Measurements from ENCODE around the gene SLC25A45. TPM values are rescaled to one million over a fixed set of nuclear protein-coding genes. Genes with fewer than 3 reads are reported as not detected.
A peak's percentile ranks its signal among the peaks of the same experiment; 100 is the strongest.

SLC25A45 gene
- total and polyA plus RNA-seq, 2 experiments from 2014 or later, result 0.10 to 0.74 TPM

DNA sequence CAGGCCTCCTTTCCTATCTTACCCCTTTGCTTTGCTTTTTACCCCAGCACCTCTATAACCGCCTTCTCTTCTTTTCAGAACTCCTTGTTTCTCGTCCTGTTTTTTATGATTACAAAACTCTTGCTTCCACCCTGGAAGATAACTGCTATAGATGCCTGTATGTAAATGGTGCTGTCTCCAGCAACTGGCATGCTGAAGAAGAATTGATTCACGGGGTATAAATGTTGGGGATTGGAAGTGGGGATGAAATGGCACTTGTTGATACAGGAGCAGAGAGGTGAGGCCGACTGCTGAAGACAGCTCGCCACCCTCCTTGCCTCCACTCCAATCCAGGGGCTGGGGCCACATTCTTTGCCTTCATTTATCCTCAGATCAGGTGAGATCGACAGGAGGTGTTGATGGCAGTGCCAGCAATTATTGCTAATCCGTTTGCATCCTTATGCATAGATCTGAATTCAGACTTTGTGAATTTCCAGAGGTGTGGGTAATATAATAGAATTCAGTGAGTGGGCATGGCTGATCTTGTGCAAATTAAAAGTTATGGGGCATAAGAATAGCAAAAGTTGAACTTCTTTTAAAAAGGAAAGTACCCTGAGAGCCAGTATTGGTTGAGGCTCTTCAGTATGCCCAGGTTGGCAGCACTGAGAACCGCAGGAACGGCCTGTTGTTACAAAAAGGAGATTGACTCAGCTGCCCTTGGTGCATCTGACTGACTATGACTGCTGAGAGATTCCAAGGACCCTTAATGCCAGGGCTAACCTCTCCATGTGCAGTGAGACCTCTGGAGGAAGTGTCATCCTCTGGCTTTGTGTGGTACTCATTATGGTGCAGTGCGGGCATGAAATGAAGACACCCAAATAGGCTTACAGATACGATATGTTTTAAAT, 45.5 kb upstream of the SLC25A45 start:
- H3K9me2 ChIP-seq (ENCODE audit: insufficient read depth), result no peaks in the 10 kb centered on the region
- H3K4me3 ChIP-seq, result no peak overlapping the region
- 0 out of 2 replicates have a peak overlapping the region, but pooled peaks have one; percentile 12 for H3K27ac ChIP-seq (ENCODE audit: low read depth)
- no peak overlapping the region for H3K4me2 ChIP-seq
- peaks cover 33% of the 10 kb centered on the region for H3K79me2 ChIP-seq (replicated peaks; ENCODE audit: insufficient read depth)
- no peak overlapping the region for H3K27ac Mint-ChIP-seq
- no peaks in the 10 kb centered on the region for H4K20me1 ChIP-seq (replicated peaks; ENCODE audit: insufficient read depth)
- H3K27me3 Mint-ChIP-seq (ENCODE audit: insufficient read depth, low read depth, poor library complexity), result peaks cover 9% of the 10 kb centered on the region
- peaks cover 66% of the 10 kb centered on the region for H3K4me1 Mint-ChIP-seq
- TF ChIP-seq, protein P1, sequence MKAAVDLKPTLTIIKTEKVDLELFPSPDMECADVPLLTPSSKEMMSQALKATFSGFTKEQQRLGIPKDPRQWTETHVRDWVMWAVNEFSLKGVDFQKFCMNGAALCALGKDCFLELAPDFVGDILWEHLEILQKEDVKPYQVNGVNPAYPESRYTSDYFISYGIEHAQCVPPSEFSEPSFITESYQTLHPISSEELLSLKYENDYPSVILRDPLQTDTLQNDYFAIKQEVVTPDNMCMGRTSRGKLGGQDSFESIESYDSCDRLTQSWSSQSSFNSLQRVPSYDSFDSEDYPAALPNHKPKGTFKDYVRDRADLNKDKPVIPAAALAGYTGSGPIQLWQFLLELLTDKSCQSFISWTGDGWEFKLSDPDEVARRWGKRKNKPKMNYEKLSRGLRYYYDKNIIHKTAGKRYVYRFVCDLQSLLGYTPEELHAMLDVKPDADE (IDR thresholded peaks at IDR 0.05), result no peak
- TF ChIP-seq JUNB (IDR thresholded peaks at IDR 0.05; ENCODE audit: unreplicated experiment) (no peak), ZNF114 (CRISPR knock-in tag; IDR thresholded peaks at IDR 0.05) (no peak), CREB1 (CRISPR knock-in tag; IDR thresholded peaks at IDR 0.05; ENCODE audit: low read depth) (no peak), ZNF331 (CRISPR knock-in tag; IDR thresholded peaks at IDR 0.05; ENCODE audit: low read depth) (no peak), POLR2AphosphoS5 (IDR thresholded peaks at IDR 0.05; ENCODE audit: low read depth) (no peak), EZH2 (IDR thresholded peaks at IDR 0.05; ENCODE audit: low read depth, unreplicated experiment) (no peak), NANOG (IDR thresholded peaks at IDR 0.05; ENCODE audit: borderline replicate concordance) (no peak), EZH2phosphoT487 (IDR thresholded peaks at IDR 0.05; ENCODE audit: unreplicated experiment) (no peak), STAT1 (IDR thresholded peaks at IDR 0.05; ENCODE audit: unreplicated experiment) (no peak)
- TF ChIP-seq, protein P2, sequence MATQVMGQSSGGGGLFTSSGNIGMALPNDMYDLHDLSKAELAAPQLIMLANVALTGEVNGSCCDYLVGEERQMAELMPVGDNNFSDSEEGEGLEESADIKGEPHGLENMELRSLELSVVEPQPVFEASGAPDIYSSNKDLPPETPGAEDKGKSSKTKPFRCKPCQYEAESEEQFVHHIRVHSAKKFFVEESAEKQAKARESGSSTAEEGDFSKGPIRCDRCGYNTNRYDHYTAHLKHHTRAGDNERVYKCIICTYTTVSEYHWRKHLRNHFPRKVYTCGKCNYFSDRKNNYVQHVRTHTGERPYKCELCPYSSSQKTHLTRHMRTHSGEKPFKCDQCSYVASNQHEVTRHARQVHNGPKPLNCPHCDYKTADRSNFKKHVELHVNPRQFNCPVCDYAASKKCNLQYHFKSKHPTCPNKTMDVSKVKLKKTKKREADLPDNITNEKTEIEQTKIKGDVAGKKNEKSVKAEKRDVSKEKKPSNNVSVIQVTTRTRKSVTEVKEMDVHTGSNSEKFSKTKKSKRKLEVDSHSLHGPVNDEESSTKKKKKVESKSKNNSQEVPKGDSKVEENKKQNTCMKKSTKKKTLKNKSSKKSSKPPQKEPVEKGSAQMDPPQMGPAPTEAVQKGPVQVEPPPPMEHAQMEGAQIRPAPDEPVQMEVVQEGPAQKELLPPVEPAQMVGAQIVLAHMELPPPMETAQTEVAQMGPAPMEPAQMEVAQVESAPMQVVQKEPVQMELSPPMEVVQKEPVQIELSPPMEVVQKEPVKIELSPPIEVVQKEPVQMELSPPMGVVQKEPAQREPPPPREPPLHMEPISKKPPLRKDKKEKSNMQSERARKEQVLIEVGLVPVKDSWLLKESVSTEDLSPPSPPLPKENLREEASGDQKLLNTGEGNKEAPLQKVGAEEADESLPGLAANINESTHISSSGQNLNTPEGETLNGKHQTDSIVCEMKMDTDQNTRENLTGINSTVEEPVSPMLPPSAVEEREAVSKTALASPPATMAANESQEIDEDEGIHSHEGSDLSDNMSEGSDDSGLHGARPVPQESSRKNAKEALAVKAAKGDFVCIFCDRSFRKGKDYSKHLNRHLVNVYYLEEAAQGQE (IDR thresholded peaks at IDR 0.05; ENCODE audit: unreplicated experiment), result no peak
- TF ChIP-seq, protein P3, sequence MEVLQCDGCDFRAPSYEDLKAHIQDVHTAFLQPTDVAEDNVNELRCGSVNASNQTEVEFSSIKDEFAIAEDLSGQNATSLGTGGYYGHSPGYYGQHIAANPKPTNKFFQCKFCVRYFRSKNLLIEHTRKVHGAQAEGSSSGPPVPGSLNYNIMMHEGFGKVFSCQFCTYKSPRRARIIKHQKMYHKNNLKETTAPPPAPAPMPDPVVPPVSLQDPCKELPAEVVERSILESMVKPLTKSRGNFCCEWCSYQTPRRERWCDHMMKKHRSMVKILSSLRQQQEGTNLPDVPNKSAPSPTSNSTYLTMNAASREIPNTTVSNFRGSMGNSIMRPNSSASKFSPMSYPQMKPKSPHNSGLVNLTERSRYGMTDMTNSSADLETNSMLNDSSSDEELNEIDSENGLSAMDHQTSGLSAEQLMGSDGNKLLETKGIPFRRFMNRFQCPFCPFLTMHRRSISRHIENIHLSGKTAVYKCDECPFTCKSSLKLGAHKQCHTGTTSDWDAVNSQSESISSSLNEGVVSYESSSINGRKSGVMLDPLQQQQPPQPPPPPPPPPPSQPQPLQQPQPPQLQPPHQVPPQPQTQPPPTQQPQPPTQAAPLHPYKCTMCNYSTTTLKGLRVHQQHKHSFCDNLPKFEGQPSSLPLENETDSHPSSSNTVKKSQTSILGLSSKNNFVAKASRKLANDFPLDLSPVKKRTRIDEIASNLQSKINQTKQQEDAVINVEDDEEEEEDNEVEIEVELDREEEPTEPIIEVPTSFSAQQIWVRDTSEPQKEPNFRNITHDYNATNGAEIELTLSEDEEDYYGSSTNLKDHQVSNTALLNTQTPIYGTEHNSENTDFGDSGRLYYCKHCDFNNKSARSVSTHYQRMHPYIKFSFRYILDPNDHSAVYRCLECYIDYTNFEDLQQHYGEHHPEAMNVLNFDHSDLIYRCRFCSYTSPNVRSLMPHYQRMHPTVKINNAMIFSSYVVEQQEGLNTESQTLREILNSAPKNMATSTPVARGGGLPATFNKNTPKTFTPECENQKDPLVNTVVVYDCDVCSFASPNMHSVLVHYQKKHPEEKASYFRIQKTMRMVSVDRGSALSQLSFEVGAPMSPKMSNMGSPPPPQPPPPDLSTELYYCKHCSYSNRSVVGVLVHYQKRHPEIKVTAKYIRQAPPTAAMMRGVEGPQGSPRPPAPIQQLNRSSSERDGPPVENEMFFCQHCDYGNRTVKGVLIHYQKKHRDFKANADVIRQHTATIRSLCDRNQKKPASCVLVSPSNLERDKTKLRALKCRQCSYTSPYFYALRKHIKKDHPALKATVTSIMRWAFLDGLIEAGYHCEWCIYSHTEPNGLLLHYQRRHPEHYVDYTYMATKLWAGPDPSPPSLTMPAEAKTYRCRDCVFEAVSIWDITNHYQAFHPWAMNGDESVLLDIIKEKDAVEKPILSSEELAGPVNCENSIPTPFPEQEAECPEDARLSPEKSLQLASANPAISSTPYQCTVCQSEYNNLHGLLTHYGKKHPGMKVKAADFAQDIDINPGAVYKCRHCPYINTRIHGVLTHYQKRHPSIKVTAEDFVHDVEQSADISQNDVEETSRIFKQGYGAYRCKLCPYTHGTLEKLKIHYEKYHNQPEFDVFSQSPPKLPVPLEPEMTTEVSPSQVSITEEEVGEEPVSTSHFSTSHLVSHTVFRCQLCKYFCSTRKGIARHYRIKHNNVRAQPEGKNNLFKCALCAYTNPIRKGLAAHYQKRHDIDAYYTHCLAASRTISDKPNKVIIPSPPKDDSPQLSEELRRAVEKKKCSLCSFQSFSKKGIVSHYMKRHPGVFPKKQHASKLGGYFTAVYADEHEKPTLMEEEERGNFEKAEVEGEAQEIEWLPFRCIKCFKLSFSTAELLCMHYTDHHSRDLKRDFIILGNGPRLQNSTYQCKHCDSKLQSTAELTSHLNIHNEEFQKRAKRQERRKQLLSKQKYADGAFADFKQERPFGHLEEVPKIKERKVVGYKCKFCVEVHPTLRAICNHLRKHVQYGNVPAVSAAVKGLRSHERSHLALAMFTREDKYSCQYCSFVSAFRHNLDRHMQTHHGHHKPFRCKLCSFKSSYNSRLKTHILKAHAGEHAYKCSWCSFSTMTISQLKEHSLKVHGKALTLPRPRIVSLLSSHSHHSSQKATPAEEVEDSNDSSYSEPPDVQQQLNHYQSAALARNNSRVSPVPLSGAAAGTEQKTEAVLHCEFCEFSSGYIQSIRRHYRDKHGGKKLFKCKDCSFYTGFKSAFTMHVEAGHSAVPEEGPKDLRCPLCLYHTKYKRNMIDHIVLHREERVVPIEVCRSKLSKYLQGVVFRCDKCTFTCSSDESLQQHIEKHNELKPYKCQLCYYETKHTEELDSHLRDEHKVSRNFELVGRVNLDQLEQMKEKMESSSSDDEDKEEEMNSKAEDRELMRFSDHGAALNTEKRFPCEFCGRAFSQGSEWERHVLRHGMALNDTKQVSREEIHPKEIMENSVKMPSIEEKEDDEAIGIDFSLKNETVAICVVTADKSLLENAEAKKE (CRISPR knock-in tag; IDR thresholded peaks at IDR 0.05), result no peak
- TF ChIP-seq, protein P4, sequence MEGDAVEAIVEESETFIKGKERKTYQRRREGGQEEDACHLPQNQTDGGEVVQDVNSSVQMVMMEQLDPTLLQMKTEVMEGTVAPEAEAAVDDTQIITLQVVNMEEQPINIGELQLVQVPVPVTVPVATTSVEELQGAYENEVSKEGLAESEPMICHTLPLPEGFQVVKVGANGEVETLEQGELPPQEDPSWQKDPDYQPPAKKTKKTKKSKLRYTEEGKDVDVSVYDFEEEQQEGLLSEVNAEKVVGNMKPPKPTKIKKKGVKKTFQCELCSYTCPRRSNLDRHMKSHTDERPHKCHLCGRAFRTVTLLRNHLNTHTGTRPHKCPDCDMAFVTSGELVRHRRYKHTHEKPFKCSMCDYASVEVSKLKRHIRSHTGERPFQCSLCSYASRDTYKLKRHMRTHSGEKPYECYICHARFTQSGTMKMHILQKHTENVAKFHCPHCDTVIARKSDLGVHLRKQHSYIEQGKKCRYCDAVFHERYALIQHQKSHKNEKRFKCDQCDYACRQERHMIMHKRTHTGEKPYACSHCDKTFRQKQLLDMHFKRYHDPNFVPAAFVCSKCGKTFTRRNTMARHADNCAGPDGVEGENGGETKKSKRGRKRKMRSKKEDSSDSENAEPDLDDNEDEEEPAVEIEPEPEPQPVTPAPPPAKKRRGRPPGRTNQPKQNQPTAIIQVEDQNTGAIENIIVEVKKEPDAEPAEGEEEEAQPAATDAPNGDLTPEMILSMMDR (conservative IDR thresholded peaks at IDR 0.05; ENCODE audit: low read depth in 2 of 2), result no peak
- no peak overlapping the region; the same call in 2 of the 3 replicates for H3K4me3 Mint-ChIP-seq
- no peaks in the 10 kb centered on the region for H3K27me3 ChIP-seq (ENCODE audit: insufficient read depth)
- no peaks in the 10 kb centered on the region for H3K36me3 ChIP-seq (ENCODE audit: insufficient read depth)
- no peak overlapping the region for H2AFZ ChIP-seq
- H3K9me3 Mint-ChIP-seq, result no peaks in the 10 kb centered on the region; the same call in 2 of the 3 replicates
- peaks cover 14% of the 10 kb centered on the region for H3F3A ChIP-seq (replicated peaks; ENCODE audit: low read depth)
- ATAC-seq (peak; percentile 3; the same call in 2 of the 3 replicates), DNase-seq (ENCODE audit: low spot score) (no peak)
- H3K4me1 ChIP-seq (ENCODE audit: insufficient read depth), result peaks cover 62% of the 10 kb centered on the region
- no peaks in the 10 kb centered on the region for H3K36me3 Mint-ChIP-seq (ENCODE audit: low read depth)

All from GM23338 (cell line).